ENCODE measurements around the gene TRAF7.

DNA sequence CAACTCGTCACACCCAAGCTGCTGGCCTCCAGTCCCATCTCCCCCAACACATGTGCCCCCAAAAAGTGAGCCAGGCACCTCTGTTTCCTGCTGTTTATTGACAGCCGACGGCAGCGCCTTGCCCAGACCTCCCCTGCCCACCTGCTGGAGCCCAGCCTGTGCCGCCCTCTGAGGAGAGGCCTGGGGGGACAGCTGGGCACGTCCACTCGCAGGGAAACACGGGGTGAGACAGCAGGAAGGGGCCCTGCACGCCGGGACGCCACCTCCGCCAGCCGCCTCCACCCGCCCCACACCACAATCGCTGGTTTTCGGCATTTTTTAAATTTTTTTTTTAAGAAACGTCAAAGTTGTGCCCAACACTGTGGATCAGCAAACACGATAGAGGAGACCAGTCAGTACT, 21.5 kb downstream of the TRAF7 start:
- TF ChIP-seq, protein P1, sequence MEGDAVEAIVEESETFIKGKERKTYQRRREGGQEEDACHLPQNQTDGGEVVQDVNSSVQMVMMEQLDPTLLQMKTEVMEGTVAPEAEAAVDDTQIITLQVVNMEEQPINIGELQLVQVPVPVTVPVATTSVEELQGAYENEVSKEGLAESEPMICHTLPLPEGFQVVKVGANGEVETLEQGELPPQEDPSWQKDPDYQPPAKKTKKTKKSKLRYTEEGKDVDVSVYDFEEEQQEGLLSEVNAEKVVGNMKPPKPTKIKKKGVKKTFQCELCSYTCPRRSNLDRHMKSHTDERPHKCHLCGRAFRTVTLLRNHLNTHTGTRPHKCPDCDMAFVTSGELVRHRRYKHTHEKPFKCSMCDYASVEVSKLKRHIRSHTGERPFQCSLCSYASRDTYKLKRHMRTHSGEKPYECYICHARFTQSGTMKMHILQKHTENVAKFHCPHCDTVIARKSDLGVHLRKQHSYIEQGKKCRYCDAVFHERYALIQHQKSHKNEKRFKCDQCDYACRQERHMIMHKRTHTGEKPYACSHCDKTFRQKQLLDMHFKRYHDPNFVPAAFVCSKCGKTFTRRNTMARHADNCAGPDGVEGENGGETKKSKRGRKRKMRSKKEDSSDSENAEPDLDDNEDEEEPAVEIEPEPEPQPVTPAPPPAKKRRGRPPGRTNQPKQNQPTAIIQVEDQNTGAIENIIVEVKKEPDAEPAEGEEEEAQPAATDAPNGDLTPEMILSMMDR (conservative IDR thresholded peaks at IDR 0.05; ENCODE audit: low read length): no peak
- no peak for TF ChIP-seq EZH2phosphoT487 (IDR thresholded peaks at IDR 0.05; ENCODE audit: borderline replicate concordance, low read depth, low read length)
